Posterior cingulate gyrus (tissue), 11 donors: ENCODE measurements around the gene LMF1.
A peak's percentile ranks its signal among the peaks of the same experiment; 100 is the strongest.

Experiments used
- DNase-seq, 10 donors: peaks; one replicate each; pipeline versions ENCODE4 v3.0.0 to v3.0.0-alpha.2; 2020 to 2021; ENCODE audit warnings: mixed read lengths in 3 of 10
- intact Hi-C: fragments of 100-400 bp; cut with DNase I; formaldehyde crosslinking; loops from one replicate; pipeline ENCODE4 v1.15.1; 2023

LMF1 gene

DNA sequence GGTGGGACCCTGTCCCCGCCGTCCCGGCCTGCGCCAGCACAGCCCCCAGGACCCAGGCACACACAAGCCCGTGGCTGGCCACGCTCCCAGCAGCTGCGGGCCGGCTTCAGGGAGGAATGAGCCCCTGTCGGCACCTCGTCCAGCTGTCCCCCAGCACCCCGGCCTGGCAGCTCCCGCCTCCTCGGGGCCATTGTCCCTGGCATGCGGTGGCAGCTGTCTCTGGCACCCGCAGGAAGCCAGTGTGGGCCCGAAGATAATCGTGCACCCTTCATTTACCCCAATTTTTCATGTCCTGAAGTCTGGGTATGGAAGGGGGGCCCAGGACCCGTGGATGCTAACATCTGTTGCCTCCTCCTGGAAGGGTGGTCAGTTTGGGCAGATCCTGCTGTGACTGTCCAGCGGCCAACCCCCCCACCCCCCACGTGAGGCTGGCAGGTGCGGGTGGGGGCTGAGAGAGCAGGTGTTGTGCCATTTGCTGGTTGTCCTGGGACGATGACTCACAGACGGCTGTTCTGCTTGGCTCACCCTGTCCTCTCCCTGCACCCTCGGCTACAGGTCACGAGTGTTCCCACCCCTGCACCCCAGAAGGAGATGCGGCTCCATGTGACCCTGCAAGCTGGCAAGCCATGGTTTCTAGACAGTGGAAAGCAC is 4.0 kb upstream of the LMF1 start:
- peak in 7 of 10 donors; percentile 41 to 94 (median 68) for DNase-seq
- intact Hi-C loops, result loop anchor here (10.0 kb wide), 1 partner anchor 60 kb away; no protein-coding TSS in a partner anchor

DNA sequence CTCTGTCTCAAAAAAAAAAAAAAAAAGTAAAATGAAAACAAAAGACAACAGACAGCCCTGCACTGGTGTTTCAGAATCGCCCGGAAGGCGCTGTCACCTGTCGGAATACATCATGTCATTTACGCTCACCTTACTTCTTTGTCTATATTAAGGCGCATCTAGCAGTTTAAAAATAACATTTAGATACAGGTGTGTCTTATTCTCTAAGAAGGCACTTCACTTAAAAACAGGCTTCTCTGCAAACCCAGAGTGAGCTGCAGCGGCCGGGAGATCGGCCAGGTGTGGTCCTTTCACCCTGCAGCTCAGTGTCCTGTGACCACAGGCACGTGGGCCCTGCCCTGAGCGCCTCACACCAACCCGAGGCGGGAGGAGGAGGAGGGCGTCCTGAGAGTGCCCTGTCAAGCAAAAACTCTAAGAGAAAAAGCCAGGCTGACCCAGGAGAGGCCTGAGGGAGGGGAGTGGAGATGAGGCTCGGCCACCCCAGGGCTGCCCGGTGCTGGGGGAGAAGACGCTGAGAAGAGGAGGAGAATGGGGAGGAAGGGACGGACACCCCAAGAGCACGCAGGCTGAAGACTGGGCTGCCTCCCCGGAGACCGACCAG is 3.3 kb upstream of the LMF1 start:
- DNase-seq, result peak in 4 of 10 donors; percentile 26 to 90 (median 76)
- intact Hi-C loops, result loop anchor here (10.0 kb wide), 1 partner anchor 59 kb away; no protein-coding TSS in a partner anchor

DNA sequence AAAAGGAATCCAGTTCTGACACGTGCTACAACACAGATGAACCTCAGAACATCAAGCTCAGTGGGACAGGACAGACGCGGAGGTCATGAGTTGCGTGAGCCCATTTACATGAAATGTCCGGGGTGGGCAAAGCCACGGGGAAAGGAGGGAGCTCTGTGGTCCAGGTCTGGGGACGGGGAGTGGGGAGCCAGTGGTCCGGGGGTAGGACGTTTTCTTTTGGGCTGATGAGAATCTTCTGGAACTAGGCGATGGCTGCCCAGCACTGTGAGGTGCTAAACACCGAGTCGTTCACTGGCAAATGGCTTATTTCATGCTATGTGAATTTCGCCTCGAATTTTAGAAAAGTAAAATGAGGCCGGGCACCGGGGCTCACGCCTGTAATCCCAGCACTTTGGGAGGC is 2.6 kb upstream of the LMF1 start:
- intact Hi-C loops, result loop anchor here (10.0 kb wide), 1 partner anchor 59 kb away; no protein-coding TSS in a partner anchor
- peak in 2 of 10 donors; percentile 32 to 67 for DNase-seq

DNA sequence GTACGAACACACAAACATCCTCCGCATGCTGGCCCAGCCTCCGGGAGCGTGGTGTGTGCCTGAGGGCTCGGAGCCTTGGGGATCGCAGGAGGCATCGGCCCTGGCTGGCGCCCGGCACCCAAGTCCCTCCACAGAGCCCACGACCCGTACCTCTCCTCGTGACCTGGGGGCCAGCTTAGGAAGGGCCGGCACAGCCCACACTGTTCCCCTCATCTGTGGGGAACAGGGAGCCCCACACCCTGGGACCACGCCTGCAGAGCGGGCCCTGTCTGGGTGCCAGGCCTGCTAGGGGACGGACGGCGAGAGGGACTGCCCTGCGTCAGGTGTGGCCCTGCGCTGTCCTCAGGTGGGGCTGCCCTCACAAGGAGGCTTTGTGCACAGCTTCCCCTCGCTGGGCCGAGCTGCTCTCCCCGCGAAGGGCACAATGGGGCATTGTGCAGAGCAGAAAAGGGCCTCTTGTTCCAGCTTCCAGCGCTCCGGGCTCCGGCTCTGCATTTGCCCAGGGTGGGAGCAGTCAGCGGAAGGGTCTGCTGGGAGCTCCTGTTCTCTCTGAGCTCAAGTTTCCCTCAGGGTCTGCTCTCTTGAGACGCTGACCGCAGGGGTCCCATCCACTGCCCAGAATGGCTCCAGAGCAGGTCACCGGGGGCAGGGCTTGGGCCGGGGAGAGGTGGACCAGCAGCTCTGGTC is 1.7 kb upstream of the LMF1 start:
- peak; percentile 75 to 99 (median 90) for DNase-seq
- intact Hi-C loops, result loop anchor here (10.0 kb wide), 1 partner anchor 58 kb away; no protein-coding TSS in a partner anchor

DNA sequence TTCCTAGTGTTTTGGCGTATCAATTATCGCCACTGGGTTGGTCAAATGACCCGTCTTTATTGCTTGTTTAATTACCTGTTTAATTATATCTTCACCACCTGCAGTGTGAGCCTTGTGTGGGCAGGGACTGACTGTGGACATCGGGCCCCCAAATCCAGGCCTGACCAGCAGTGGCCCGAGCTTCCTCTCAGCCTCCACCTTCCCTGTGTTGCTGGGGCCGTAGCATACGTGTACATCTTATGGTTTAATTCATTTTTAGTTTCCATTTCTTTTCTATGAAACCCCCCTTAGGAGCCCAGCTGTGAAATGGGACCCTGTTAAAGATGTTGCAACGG is 1.2 kb upstream of the LMF1 start:
- intact Hi-C loops, result loop anchor here (10.0 kb wide), 1 partner anchor 57 kb away; no protein-coding TSS in a partner anchor
- peak in 1 of 10 donors; percentile 54 for DNase-seq

DNA sequence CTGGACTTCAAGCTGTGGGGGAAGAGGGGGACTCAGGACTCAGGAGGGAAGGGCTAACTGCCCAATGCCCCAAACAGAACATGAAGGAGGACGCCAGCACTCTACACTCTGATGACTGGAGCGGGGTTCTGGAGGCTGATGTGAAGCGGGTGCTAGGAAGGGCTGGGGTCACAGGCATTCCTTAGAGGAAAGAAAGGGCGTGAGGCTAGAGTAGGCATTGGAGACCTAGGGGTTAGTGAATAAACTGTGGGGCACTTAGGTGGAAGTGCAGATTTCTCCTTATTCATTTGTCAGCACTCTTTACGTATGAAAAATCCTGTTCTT is 760 bp upstream of the LMF1 start:
- peak in 1 of 10 donors; percentile 52 for DNase-seq
- intact Hi-C loops, result loop anchor here (10.0 kb wide), 1 partner anchor 57 kb away; no protein-coding TSS in a partner anchor

DNA sequence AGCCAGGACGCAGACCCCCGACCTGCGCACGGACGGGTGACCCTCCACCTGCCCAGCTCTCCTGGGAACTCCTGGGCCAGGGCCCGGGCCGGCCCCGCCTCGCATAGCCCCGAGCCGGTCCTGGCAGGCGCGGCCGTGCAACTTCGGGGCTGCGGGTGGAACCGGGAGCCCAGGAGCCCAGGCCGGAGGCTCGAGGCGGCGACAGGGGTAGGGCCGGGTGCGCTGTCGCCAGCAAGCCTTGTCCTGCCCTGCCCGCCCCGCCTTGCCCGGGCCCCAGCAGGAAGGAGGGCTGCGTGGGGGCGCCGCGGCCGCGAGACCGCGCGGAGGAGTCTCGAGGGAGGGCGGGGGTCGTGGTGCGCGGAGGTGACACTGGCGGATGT is 408 bp downstream of the LMF1 start:
- intact Hi-C loops, result loop anchor here (10.0 kb wide), 1 partner anchor 56 kb away; no protein-coding TSS in a partner anchor
- peak in 1 of 10 donors; percentile 75 for DNase-seq

DNA sequence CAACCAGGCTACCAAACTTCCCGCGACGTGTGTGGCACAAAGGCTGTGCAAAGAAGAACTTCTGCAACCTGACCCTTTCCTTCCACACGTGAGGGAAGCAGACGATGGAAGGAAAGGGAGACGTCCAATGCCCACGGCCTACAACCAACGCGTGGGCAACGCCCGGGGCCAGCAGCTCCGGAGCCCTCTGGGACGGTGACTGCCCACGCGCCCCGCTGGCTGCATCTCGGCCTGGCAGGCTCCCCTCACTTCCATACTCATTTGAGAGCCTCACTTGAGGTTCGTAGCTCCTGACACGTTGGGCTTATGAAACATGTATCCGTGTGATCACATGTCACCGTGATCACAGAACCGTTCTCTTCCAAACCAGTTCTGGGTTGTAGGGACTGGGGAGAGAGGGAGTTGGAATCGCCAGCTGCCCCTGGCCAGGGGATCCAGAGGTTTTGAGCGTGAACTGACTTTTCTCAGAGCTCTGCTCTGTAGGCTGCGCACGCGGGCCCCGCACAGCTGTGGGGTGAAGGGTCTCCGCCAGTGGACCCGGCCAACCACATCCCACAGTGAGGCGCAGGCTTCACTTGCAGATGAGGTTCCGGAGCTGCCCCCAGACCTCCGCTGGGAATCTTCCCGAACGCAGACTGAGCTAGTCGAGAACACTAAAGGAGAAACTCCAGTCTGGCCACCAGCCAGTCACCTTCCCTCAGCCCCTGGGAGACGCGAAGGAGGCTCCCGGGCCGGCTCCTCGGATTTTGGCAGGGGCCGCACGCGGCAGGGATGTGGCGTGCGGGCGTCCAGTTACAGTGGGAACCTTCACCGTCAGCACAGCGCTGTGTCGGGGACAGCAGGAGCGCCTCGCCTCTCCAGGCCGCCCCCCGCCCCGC is 1.0 kb downstream of the LMF1 start:
- intact Hi-C loops, result loop anchor here (5.0 to 10.0 kb wide), 2 partner anchors 55 to 157 kb away; no protein-coding TSS in a partner anchor
- peak in 5 of 10 donors; percentile 30 to 87 (median 76) for DNase-seq

DNA sequence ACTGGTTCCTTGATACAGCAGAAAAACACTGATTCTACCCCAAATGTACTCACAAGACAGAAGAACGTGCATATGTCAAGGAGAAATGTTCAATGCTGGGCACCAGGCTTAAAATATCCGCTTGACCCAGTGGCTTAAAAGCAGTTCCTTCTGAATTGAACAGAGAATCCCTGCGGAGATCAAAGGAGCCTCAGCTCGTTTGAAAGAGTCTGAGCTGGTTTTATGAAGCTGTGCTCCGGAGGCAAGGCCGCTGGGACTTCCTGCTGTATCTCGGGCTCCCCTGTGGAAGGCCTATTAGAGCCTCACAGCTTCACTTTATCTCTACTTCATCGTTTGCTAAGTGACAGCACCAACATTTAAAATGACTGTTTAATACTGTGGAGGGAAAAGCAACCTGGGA is 2.2 kb downstream of the LMF1 start:
- intact Hi-C loops, result loop anchor here (5.0 kb wide), 1 partner anchor 156 kb away; no protein-coding TSS in a partner anchor
- peak in 1 of 10 donors; percentile 22 for DNase-seq

DNA sequence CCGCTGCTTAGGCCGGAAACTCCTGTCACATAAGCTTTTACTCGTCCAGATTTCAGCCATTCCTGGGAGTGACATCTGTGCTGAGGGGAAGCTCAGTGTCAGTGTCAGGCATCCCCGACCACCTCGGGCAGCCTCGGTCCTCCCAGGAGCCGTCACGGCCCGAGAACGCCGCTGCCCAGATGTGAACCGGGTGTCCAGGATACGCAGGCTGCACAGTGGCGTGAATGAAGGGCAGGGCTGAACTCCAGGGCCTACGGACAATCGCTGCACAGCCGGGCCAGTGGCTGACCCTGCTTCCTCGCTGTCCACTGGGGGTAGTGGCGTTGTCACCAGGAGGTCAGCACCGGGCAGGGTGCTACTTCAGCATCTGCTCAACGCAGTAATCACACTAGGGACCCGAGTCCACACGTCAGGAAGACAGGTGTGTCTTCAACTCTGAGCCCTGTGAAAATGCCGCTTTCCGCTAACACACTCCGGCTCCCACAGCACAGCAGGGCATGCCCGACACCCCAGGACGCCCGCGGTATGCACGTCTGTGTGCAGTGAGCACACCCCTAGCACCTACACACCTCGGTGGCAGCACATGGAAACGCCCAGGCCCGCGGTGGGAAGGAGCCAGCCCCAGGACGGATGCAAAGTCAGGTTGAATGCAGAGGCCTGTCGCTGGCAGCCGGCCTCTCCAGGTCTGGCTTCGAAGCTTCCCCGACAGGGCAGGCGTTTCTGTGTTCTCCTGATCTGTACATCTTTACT is 3.1 kb downstream of the LMF1 start:
- intact Hi-C loops, result loop anchor here (5.0 kb wide), 1 partner anchor 155 kb away; no protein-coding TSS in a partner anchor
- DNase-seq, result peak in 2 of 10 donors; percentile 66 to 78

DNA sequence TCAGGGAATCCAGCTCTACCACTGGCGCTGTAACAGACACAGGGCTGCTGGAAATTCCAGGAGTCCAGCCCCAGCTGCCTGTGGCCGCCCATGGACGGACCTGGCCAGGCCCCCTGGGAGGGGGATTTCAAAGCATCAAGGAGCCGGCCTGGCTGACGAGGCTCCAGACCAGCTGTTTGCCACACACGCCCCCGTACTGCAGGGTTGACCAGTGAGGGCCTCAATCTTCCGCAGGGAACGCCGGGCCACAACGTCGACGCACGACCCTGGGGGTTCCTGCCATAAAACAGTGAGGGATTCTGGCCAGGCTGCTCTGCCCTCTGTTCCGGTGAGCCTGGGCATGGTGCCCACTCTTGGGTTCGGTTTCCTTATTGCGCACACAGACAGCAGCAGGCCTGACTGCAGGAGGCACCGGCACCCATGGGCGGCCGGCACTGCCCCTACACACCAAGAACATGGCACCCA is 3.7 kb downstream of the LMF1 start:
- intact Hi-C loops, result loop anchor here (5.0 kb wide), 1 partner anchor 155 kb away; no protein-coding TSS in a partner anchor
- peak in 3 of 10 donors; percentile 64 to 84 (median 68) for DNase-seq

DNA sequence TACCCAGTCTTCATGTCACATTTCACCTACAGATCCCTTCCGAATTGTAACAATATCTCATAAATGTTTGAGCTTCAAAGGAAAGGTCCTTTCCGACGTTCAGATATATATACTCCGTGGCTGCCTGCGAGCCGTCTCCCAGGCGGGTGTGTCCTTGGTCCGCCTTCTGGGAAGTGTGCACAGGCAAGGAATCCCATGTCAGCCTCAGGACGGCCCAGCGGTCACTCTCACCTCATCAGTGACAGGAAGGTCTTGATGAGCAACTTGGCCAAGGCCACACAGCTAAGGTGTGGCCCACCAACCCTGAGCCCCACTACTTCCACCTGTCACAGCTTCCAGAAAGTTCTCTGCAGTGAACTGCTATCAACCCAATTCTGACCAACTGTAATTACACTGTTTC is 4.3 kb downstream of the LMF1 start:
- peak in 2 of 10 donors; percentile 46 to 76 for DNase-seq
- intact Hi-C loops, result loop anchor here (5.0 kb wide), 1 partner anchor 154 kb away; no protein-coding TSS in a partner anchor

DNA sequence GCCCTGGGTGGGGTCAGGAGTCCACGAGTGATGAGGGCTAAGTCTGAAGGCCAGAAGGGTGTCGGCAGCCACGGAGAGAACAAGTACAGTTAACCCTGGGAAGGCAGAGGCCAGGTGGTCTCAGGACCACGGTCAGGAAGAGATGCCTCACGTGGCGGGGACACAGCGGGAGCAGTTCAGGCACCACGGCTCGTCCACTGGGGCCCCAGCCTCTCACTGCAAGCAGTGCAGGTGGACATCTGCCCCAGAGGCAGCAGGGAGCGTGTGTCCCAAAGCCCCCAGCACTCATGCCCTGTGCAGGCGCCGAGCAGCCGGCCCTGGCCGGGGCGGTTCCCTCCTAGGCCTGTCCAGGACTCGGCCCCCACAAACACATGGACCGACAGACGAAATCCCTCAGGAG is 4.7 kb downstream of the LMF1 start:
- DNase-seq, result peak in 3 of 10 donors; percentile 57 to 81 (median 77)
- intact Hi-C loops, result loop anchor here (5.0 kb wide), 1 partner anchor 154 kb away; no protein-coding TSS in a partner anchor

DNA sequence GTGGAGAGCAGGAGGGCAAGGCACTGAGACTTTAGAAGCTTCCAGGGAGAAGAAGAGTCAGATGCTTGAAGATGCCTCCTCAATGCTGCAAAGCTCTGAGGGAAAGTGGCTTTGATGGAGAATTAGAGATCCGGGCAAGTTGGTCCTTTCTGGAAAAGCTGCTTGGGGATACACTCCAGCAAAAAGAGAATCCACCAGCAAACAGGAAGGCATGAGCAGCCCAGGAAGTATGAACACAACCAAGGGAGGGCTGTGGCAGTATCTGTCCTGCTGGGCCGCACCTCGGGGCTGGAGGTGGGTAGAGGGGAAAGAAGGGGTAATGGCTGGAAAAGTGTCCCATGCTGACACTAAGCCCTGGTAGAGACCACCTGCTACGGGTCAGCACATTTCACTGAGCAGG is 5.3 kb downstream of the LMF1 start:
- DNase-seq, result no peak
- intact Hi-C loops, result loop anchor here (5.0 kb wide), 1 partner anchor 153 kb away; no protein-coding TSS in a partner anchor

DNA sequence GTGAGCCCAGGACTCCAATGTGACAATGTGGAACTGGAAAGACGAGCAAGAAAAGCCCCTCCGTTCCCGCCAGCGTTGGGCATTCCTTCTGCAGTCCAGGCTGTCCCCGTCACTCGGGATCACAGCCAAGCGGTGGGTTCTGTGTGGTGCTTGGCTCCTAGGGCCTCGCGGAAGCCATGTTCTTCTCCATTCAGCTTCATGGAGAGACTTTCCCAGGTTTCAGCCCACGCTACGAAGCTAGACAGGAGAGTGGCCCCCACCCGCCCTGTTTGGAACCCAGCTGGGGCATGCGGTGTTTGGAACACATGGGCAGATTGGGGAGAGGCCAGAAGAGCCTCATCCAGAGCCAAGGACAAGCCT is 5.8 kb downstream of the LMF1 start:
- DNase-seq, result peak in 1 of 10 donors; percentile 68

DNA sequence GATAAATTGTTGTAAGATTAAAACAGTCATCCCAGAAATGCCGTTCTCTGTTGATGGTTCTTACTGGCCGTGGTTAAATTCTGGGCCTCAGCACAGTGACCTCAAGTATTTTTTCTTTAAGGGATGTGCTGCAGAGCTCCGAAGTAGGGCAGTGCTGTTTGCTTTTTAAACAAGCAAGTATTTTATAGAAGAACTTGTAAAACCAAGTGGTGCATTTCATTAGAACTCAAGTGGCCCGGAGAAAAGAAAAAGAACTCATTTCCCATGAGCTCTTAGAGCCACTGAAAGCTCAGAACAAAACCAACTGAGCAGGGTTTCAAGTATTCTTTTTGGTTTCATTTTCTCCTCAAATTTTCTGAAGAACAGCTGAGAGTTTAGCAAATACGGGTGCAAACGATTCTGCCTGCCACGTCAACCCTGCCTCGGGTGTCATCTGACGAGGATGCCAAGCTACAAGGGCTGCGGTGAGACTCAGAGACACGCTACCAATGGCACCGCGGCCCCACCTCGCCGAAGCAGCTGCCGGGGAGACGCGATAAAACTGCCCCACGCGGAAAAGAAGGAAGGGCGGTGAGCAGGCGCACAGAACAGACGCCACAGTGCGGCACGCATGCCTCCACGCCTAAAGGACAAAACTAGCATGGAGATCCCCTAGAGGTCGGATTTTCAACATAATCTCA is 6.3 kb downstream of the LMF1 start:
- intact Hi-C loops, result loop anchor here (5.0 kb wide), 1 partner anchor 152 kb away; no protein-coding TSS in a partner anchor
- DNase-seq, result peak in 5 of 10 donors; percentile 40 to 89 (median 74)

More for the DNA sequence above, 5.8 kb downstream of the LMF1 start:
- intact Hi-C loops, result loop anchor here (5.0 kb wide), 1 partner anchor 153 kb away; no protein-coding TSS in a partner anchor

DNA sequence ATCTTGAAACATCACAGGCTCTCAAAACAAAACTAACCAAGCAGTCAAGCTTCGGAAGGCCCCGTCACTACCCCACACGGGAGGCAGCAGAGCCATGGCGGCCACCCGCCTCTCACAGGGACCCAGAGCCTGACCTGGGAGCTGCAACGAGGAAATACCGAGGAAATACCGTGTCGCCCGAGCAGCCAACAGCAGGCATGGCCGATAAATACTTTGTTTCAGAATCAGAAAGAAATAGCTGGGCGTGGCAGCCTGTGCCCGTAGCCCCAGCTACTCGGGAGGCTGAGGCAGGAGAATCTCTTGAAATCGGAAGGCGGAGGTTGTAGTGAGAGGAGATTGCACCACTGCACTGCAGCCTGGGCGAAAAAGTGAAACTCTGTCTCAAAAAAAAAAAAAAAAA is 6.9 kb downstream of the LMF1 start:
- peak in 3 of 10 donors; percentile 42 to 79 (median 73) for DNase-seq
- intact Hi-C loops, result no loop called here
